Kidney (tissue), 14 donors: ENCODE measurements around the gene IRX4. TPM values are rescaled to one million over a fixed set of nuclear protein-coding genes. Genes with fewer than 3 reads are reported as not detected.

Experiments used
- DNase-seq, 5 donors: peaks; one replicate each; pipeline ENCODE4 v3.0.0-alpha.2; 2013 to 2020
- FAIRE-seq: peaks from 2 replicates; lab custom pipeline; 2012; peaks lifted over from hg19 to GRCh38; lab: Jason Lieb, UNC
- H3K27ac ChIP-seq, 2 donors: one replicate each; pipeline ENCODE4 v1.7.0; 2013; ENCODE audit warnings: low read depth in 2 of 2, low read length in 2 of 2, inconsistent platforms in 1 of 2
- H3K27me3 ChIP-seq: one replicate; pipeline ENCODE4 v1.7.1; 2013; ENCODE audit warnings: low read length, inconsistent platforms; ENCODE audit not compliant: control insufficient read depth, insufficient read depth
- H3K36me3 ChIP-seq, 3 donors: one replicate each; pipeline versions ENCODE4 v1.7.0 to v1.7.1; 2013; ENCODE audit warnings: low read length in 3 of 3, control low read depth in 1 of 3, inconsistent platforms in 1 of 3; ENCODE audit not compliant: insufficient read depth in 3 of 3, control insufficient read depth in 2 of 3
- H3K4me1 ChIP-seq, 3 donors: one replicate each; pipeline versions ENCODE4 v1.7.0 to v1.7.1; 2013; ENCODE audit warnings: low read length in 3 of 3, inconsistent platforms in 1 of 3, low read depth in 1 of 3; ENCODE audit not compliant: control insufficient read depth in 2 of 3, insufficient read depth in 2 of 3
- H3K4me3 ChIP-seq, 3 donors: one replicate each; pipeline versions ENCODE4 v1.7.0 to v1.8.1; 2013; ENCODE audit warnings: low read length in 3 of 3, control low read depth in 1 of 3, inconsistent platforms in 1 of 3
- H3K9ac ChIP-seq, 3 donors: one replicate each; pipeline versions ENCODE4 v1.7.0 to v1.7.1; 2013; ENCODE audit warnings: low read length in 3 of 3, control low read depth in 1 of 3, inconsistent platforms in 1 of 3
- H3K9me3 ChIP-seq, 3 donors: one replicate each; pipeline versions ENCODE4 v1.7.0 to v1.7.1; 2013; ENCODE audit warnings: low read length in 3 of 3, control low read depth in 1 of 3, inconsistent platforms in 1 of 3; ENCODE audit not compliant: control insufficient read depth in 2 of 3, insufficient read depth in 1 of 3
- intact Hi-C: fragments of 100-400 bp; cut with DNase I; formaldehyde crosslinking; loops from one replicate; pipeline ENCODE4 v1.11.1; 2022
- polyA plus RNA-seq: library from polyadenylated mRNA; stranded (reverse); fragments of 350-450 nt; fragmentation: Illumina TruSeq; extraction: RNeasy Lipid Tissue Mini Kit (QIAGEN cat#74804); gene quantifications from one replicate; pipeline ENCODE4 v1.2.3, GENCODE V29; 2014; ENCODE audit warnings: low read depth, low replicate concordance; ENCODE audit not compliant: insufficient read depth
- total RNA-seq: library from RNA; stranded (reverse); fragmentation: NEBNext Ultra II Directional; extraction: Animal tissue kit (Norgen Biotek cat#: 25700); gene quantifications from one replicate; pipeline ENCODE4 v1.2.1, GENCODE V29; 2021
- TF ChIP-seq, protein P1 (sequence below): IDR thresholded peaks from 3 replicates; pipeline ENCODE4 v1.5.1; 2012; ENCODE audit warnings: mild to moderate bottlenecking, moderate library complexity, borderline replicate concordance; ENCODE audit not compliant: insufficient read depth; ENCODE audit errors: extremely low read depth
- donor health status: control.
- donor health status: control.
- donor health status: control.
- donor health status: control.
- donor health status: control.
- donor health status: DM: yes; HTN: yes; CAD: no.
- donor health status: Normal renal cell carcinoma (clear cell type).

Gene IRX4
- total and polyA plus RNA-seq, 2 donors from 2014 or later = not detected

DNA sequence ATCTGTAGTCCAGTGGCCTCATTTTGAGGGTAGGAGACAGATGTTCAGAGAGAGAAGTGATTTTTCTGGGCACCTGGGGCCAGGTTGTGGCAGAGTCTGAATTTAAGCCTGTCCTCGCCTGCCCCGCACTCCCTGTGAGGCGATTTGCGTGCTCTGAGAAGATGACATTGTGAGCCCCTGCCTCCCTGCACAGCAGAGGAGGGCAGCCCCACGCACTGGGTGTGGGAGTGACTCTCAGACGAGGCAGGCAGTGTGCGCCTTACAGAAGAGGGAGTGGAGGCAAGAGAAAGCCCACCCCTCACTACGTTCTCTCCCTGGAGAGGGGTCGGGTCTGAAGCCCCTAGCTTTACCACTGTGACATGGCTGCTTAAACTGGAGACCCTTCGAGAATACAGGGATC lies 35.7 kb downstream of the IRX4 start:
- intact Hi-C loops = no loop called here
- no peak overlapping the region for H3K4me3 ChIP-seq
- no peaks in the 10 kb centered on the region for H3K4me1 ChIP-seq
- H3K9me3 ChIP-seq = no peaks in the 10 kb centered on the region
- no peaks in the 10 kb centered on the region for H3K36me3 ChIP-seq
- no peak overlapping the region for H3K9ac ChIP-seq
- no peak overlapping the region for H3K27ac ChIP-seq
- H3K27me3 ChIP-seq = peaks cover 14% of the 10 kb centered on the region
- DNase-seq = peak in 1 of 5 donors; percentile 29
- TF ChIP-seq, protein P1, sequence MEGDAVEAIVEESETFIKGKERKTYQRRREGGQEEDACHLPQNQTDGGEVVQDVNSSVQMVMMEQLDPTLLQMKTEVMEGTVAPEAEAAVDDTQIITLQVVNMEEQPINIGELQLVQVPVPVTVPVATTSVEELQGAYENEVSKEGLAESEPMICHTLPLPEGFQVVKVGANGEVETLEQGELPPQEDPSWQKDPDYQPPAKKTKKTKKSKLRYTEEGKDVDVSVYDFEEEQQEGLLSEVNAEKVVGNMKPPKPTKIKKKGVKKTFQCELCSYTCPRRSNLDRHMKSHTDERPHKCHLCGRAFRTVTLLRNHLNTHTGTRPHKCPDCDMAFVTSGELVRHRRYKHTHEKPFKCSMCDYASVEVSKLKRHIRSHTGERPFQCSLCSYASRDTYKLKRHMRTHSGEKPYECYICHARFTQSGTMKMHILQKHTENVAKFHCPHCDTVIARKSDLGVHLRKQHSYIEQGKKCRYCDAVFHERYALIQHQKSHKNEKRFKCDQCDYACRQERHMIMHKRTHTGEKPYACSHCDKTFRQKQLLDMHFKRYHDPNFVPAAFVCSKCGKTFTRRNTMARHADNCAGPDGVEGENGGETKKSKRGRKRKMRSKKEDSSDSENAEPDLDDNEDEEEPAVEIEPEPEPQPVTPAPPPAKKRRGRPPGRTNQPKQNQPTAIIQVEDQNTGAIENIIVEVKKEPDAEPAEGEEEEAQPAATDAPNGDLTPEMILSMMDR = no peak
- no peak for FAIRE-seq

DNA sequence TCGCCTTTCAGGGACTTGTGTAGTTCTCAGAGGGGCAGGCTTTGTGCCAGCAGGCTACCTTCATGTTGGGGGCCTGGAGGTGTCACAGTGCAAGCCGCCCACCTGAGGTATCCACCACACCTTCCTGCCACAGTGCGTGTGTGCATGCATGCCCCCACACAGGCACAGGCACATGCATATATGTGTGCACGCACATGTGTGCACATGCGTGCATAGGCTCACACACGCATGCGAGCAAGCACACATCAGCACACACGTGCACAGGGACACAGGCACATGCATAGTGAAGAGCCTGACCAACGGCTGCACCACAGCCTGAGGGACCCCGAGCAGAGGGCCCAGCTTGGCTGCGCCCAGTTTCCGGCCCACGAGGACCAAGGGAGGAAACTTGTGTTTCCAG lies 36.1 kb downstream of the IRX4 start:
- FAIRE-seq = no peak
- Histone ChIP-seq H3K27ac (no peak overlapping the region), H3K9me3 (no peaks in the 10 kb centered on the region), H3K4me3 (no peak overlapping the region), H3K27me3 (peaks cover 10% of the 10 kb centered on the region), H3K4me1 (no peaks in the 10 kb centered on the region), H3K9ac (no peak overlapping the region), H3K36me3 (no peaks in the 10 kb centered on the region)
- DNase-seq = peak in 1 of 5 donors; percentile 44
- TF ChIP-seq, protein P1 = no peak
- intact Hi-C loops = no loop called here

DNA sequence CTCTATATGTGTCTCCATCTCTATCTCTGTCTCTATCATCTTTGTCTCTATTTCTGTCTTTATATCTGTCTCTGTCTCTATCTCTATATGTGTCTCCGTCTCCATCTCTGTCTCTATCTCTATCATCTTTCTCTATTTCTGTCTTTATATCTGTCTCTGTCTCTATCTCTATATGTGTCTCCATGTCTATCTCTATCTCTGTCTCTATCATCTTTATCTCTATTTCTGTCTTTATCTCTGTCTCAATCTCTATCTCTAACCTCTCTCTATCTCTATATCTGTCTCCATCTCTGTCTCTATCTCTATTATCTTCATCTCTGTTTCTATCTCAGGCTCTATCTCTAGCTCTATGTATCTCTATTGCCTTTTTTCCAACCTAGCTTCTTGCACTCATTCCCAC lies 37.0 kb downstream of the IRX4 start:
- intact Hi-C loops = no loop called here
- Histone ChIP-seq H3K4me1 (no peaks in the 10 kb centered on the region), H3K27me3 (peaks cover 8% of the 10 kb centered on the region), H3K36me3 (no peaks in the 10 kb centered on the region), H3K9ac (no peak overlapping the region), H3K27ac (no peak overlapping the region), H3K4me3 (no peak overlapping the region), H3K9me3 (no peaks in the 10 kb centered on the region)
- FAIRE-seq = no peak
- TF ChIP-seq, protein P1 = no peak
- DNase-seq = no peak
